RWPE1 (cell line): ENCODE data around the gene QSOX2.

Source experiments
- CTCF ChIA-PET: fragments of 350-600 bp; sonication (Branson Sonifier 250); formaldehyde crosslinking; extraction: SDS; loops from one replicate; lab custom pipeline; 2021; lab: Yijun Ruan, JAX
- POLR2A ChIA-PET: fragments of 400-600 bp; formaldehyde crosslinking; extraction: SDS; loops from one replicate; lab custom pipeline; 2020; ENCODE audit warnings: antibody characterized with exemption; ENCODE audit not compliant: low non-redundant PET; lab: Yijun Ruan, JAX
- DNase-seq: peaks from one replicate; pipeline ENCODE4 v3.0.0; 2012; ENCODE audit warnings: low spot score
- H3K27ac ChIP-seq: fragments of 450-650 bp; 2 replicates; pipeline ENCODE4 v1.5.1; 2017
- TF ChIP-seq, protein P1 (sequence below): fragments of 450-650 bp; conservative IDR thresholded peaks from 2 replicates; pipeline ENCODE4 v1.5.1; 2017; ENCODE audit warnings: low read depth, mild to moderate bottlenecking

The QSOX2 gene

DNA sequence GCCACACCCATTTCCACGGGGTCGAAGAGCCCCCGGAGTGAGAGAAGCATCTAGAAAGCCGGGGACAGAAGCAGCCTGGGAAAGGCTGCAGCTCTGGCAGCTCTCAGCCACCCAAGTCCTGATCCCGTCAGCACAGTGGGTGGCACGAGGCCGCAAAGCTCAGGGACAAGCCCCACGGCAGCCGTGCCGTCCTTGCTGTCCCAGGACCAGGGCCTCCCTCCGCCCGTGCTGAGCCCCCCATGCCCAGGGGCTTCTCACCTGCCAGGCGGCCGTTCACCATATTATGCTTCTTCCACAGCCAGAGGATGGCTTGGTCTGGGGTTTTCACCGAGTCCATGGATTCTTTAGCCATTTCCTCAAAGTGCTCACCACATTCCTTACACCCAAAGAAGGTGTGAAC, 34.6 kb downstream of the QSOX2 start:
- no peak overlapping the region for H3K27ac ChIP-seq
- POLR2A ChIA-PET, result no interaction called here
- TF ChIP-seq, protein P1, sequence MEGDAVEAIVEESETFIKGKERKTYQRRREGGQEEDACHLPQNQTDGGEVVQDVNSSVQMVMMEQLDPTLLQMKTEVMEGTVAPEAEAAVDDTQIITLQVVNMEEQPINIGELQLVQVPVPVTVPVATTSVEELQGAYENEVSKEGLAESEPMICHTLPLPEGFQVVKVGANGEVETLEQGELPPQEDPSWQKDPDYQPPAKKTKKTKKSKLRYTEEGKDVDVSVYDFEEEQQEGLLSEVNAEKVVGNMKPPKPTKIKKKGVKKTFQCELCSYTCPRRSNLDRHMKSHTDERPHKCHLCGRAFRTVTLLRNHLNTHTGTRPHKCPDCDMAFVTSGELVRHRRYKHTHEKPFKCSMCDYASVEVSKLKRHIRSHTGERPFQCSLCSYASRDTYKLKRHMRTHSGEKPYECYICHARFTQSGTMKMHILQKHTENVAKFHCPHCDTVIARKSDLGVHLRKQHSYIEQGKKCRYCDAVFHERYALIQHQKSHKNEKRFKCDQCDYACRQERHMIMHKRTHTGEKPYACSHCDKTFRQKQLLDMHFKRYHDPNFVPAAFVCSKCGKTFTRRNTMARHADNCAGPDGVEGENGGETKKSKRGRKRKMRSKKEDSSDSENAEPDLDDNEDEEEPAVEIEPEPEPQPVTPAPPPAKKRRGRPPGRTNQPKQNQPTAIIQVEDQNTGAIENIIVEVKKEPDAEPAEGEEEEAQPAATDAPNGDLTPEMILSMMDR, result no peak
- no peak for DNase-seq
- CTCF ChIA-PET, result interaction anchor here (0.7 kb wide), 1 partner anchor 72 kb away, joined by 3 read pairs; no protein-coding TSS in a partner anchor

DNA sequence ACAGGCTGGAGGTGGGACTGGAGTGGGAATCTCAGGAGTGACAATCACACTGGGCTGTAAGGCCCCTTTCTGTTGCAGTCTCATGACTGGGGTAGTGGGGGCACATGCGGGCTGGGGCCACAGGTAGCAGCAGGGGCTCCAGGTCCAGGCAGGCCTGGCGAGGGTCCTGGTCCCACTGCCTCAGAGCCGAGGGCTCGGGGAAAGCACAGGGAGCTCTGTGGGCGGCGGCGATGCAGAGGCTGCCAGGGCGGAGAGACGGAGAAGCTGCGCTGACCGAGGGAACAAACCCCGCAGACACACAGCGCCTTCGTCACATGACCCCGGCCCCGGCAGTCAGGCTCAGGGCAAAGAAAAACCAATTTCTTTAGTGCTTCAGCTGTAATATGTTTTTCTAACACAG, 35.3 kb downstream of the QSOX2 start:
- ChIA-PET CTCF (interaction anchor here (0.7 kb wide), 4 partner anchors 14 to 46 kb away, joined by 3 to 4 read pairs (median 4); no protein-coding TSS in a partner anchor), POLR2A (no interaction called here)
- TF ChIP-seq, protein P1, result no peak
- no peak for DNase-seq
- no peak overlapping the region for H3K27ac ChIP-seq

DNA sequence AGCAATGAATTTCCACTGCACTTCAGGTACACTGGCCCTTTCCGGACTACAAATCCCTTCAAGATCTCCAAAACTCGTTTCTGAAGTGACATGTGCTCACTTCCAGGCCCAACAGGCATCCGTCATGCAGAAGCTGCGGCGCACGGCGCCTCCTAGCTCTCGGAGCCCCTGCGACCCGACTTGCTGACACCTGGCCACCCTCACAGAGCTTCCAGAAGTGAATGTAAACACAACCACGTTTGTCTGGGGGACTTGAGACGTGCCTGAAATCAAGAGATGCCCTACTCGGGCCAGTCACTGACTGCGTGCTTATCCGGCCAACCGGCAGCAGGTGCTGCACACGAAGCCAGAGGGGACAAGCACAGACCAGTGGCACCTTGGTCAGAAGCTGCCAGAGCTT, 35.8 kb downstream of the QSOX2 start:
- TF ChIP-seq, protein P1, result no peak
- ChIA-PET POLR2A (no interaction called here), CTCF (interaction anchor here (0.6 to 0.7 kb wide), 4 partner anchors 14 to 87 kb away, joined by 3 to 4 read pairs (median 4); no protein-coding TSS in a partner anchor)
- no peak for DNase-seq
- H3K27ac ChIP-seq, result no peak overlapping the region

DNA sequence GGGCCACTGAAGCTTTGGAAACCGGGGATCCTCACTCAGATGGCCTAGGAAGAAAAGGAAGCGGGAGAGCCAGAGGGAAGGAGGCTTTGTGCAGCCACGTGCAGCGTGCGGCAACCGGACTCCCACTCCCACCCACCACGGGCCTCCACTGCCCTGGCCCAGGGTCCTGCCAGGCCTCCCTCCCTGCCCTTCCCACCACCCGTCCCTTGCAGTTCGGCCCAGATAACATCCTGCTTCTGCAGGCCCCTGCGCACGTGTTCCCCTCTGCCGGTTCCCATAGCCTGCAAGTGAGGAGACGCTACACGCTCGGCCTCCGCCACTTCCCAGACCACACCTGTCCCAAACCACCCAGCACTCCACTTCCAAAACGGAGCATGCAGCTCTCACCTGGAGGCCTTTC, 36.4 kb downstream of the QSOX2 start:
- no peak for DNase-seq
- ChIA-PET POLR2A (no interaction called here), CTCF (interaction anchor here (0.5 to 0.6 kb wide), 2 partner anchors 87 to 955 kb away, joined by 3 to 4 read pairs; no protein-coding TSS in a partner anchor)
- H3K27ac ChIP-seq, result no peak overlapping the region
- TF ChIP-seq, protein P1, result no peak

- peak overlapping the region; percentile 9; the same call in 1 of the 2 replicates for H3K27ac ChIP-seq
- ChIA-PET POLR2A (no interaction called here), CTCF (interaction anchor here (0.5 kb wide), 1 partner anchor 954 kb away, joined by 4 read pairs; no protein-coding TSS in a partner anchor)
- TF ChIP-seq, protein P1, result no peak
- no peak for DNase-seq
Observed at GRCh38 chr9:136208675-136209074, 36.9 kb downstream of the QSOX2 start.

GRCh38 chr9:136207616-136208015, 38.0 kb downstream of the QSOX2 start:
- no peak overlapping the region for H3K27ac ChIP-seq
- CTCF ChIA-PET, result interaction anchor here (1.0 kb wide), 1 partner anchor 9 kb away, joined by 5 read pairs; no protein-coding TSS in a partner anchor
- POLR2A ChIA-PET, result no interaction called here

More at GRCh38 chr9:136207616-136208015, 38.0 kb downstream of the QSOX2 start:
- DNase-seq, result no peak
- TF ChIP-seq, protein P1, result no peak
